Ovary (tissue), 9 donors: ENCODE data around the gene MBP. TPM values are rescaled to one million over a fixed set of nuclear protein-coding genes. Genes with fewer than 3 reads are reported as not detected.

ENCODE experiments used
- DNase-seq, 5 donors: peaks; one replicate each; pipeline ENCODE4 v3.0.0-alpha.2; 2019 to 2020
- H3K27ac ChIP-seq, 2 donors: fragments of 200-600 bp; one replicate each; pipeline versions ENCODE4 v1.5.1 to v1.8.0; 2019 to 2022
- H3K27me3 ChIP-seq: fragments of 200-600 bp; one replicate; pipeline ENCODE4 v1.8.0; 2022
- H3K36me3 ChIP-seq: fragments of 200-600 bp; sonication (generic); one replicate; pipeline ENCODE4 v1.5.1; 2019
- H3K4me1 ChIP-seq: one replicate; pipeline ENCODE4 v1.8.1; 2013; ENCODE audit warnings: mild to moderate bottlenecking, moderate library complexity; ENCODE audit not compliant: insufficient read depth
- H3K4me3 ChIP-seq: fragments of 200-600 bp; sonication (generic); one replicate; pipeline ENCODE4 v1.5.1; 2017
- H3K9me3 ChIP-seq, 2 donors: fragments of 200-600 bp in 1 of 2; sonication (generic) in 1 of 2; one replicate each; pipeline versions ENCODE4 v1.5.1 to v1.8.1; 2013 to 2019; ENCODE audit warnings: mild to moderate bottlenecking in 1 of 2, moderate library complexity in 1 of 2
- CTCF ChIP-seq, 3 donors: fragments of 450-650 bp in 2 of 3; fragments of 200-600 bp in 1 of 3; IDR thresholded peaks; one replicate each; pipeline versions ENCODE4 v1.5.1 to v1.8.0; 2016 to 2022; ENCODE audit warnings: antibody characterized with exemption in 3 of 3, mild to moderate bottlenecking in 1 of 3
- EP300 ChIP-seq: sonication (generic); formaldehyde crosslinking; IDR thresholded peaks from one replicate; pipeline ENCODE4 v1.6.1; 2017; ENCODE audit warnings: antibody characterized with exemption
- POLR2A ChIP-seq: fragments of 450-650 bp; IDR thresholded peaks from one replicate; pipeline ENCODE4 v1.6.1; 2017; ENCODE audit warnings: antibody characterized with exemption, mild to moderate bottlenecking, moderate library complexity
- WGBS, 3 donors: extraction: QIAGEN DNeasy Blood & Tissue Kit in 1 of 3; methylation state at CpG; one replicate each; pipeline versions ENCODE4 v1.1.5 to v1.1.7; 2013 to 2017; 5-methylcytosine and 5-hydroxymethylcytosine counted together
- intact Hi-C, 4 donors: fragments of 100-400 bp; cut with DNase I; formaldehyde crosslinking; loops; one replicate each; pipeline versions ENCODE4 v1.11.0 to v1.15.1; 2022 to 2023
- polyA plus RNA-seq, 2 donors: library from polyadenylated mRNA; stranded (reverse); fragments of 200-250 nt in 1 of 2; fragments of 350-450 nt in 1 of 2; fragmentation: Illumina TruSeq in 1 of 2; extraction: RNeasy Lipid Tissue Mini Kit (QIAGEN cat#74804) in 1 of 2; gene quantifications; one replicate each; pipeline ENCODE4 v1.2.3, GENCODE V29; 2013 to 2014
- total RNA-seq, 7 donors: library from RNA; depleted of rRNA in 2 of 7; stranded (reverse); fragments of >200 nt in 2 of 7; fragmentation: NEBNext Ultra II Directional in 3 of 7; extraction: Animal tissue kit (Norgen Biotek cat#: 25700) in 3 of 7; gene quantifications; one replicate each; pipeline versions ENCODE4 v1.1.0 to v1.2.4, GENCODE V29; 2016 to 2023
- donor health status: DM: no; HTN: no; CAD: no; lungs with moderate emphysema.
- donor health status: DM: no; HTN: no; CAD: no.
- donor health status: Bipolar disorder and iron deficiency.
- donor health status: DM: yes; HTN: yes; CAD: no.
- donor health status: DM: no; HTN: no; CAD: no.
- donor health status: DM: yes; HTN: yes; CAD: no.

The MBP gene
- total and polyA plus RNA-seq, 9 donors = 7.1 to 38.2 (median 23.2) TPM

GRCh38 chr18:77112747-77113092 lies 19.9 kb downstream of the MBP start:
- WGBS, 3 donors = 89% methylated on average over 7 of the region's 7 CpGs
- no peak overlapping the region for H3K27ac ChIP-seq
- no peak for DNase-seq
- H3K4me1 ChIP-seq = peaks cover 26% of the 10 kb centered on the region
- H3K9me3 ChIP-seq = no peaks in the 10 kb centered on the region
- TF ChIP-seq CTCF (IDR thresholded peaks at IDR 0.05) (no peak), POLR2A (no peak), EP300 (no peak)
- no peak overlapping the region for H3K4me3 ChIP-seq
- intact Hi-C loops = no loop called here
- no peaks in the 10 kb centered on the region for H3K27me3 ChIP-seq
- no peaks in the 10 kb centered on the region for H3K36me3 ChIP-seq

- peaks cover 30% of the 10 kb centered on the region for H3K4me1 ChIP-seq
- H3K4me3 ChIP-seq = no peak overlapping the region
- DNase-seq = no peak
- WGBS, 3 donors = 83 to 86% (median 85%) methylated on average over 43 of the region's 43 CpGs
- intact Hi-C loops = no loop called here
- H3K27ac ChIP-seq = no peak overlapping the region
- no peaks in the 10 kb centered on the region for H3K27me3 ChIP-seq
- no peak for TF ChIP-seq EP300
- TF ChIP-seq CTCF (IDR thresholded peaks at IDR 0.05) = no peak
- no peak for TF ChIP-seq POLR2A
- H3K9me3 ChIP-seq = no peaks in the 10 kb centered on the region
- H3K36me3 ChIP-seq = no peaks in the 10 kb centered on the region
These were observed 20.4 kb downstream of the MBP start for GRCh38 chr18:77111951-77112746.

GRCh38 chr18:77111449-77111848 lies 21.1 kb downstream of the MBP start:
- WGBS, 3 donors = 79 to 81% (median 80%) methylated on average over 11 of the region's 11 CpGs
- Histone ChIP-seq H3K27ac (no peak overlapping the region), H3K27me3 (no peaks in the 10 kb centered on the region), H3K9me3 (no peaks in the 10 kb centered on the region), H3K4me3 (no peak overlapping the region), H3K36me3 (no peaks in the 10 kb centered on the region), H3K4me1 (peaks cover 30% of the 10 kb centered on the region)
- intact Hi-C loops = no loop called here
- no peak for TF ChIP-seq CTCF (IDR thresholded peaks at IDR 0.05)
- no peak for TF ChIP-seq POLR2A
- no peak for TF ChIP-seq EP300
- DNase-seq = no peak

- Histone ChIP-seq H3K4me1 (peaks cover 30% of the 10 kb centered on the region), H3K27me3 (no peaks in the 10 kb centered on the region), H3K27ac (no peak overlapping the region), H3K36me3 (no peaks in the 10 kb centered on the region), H3K4me3 (no peak overlapping the region), H3K9me3 (no peaks in the 10 kb centered on the region)
- TF ChIP-seq EP300 = no peak
- TF ChIP-seq POLR2A = no peak
- TF ChIP-seq CTCF (IDR thresholded peaks at IDR 0.05) = no peak
- 94 to 97% (median 97%) methylated on average over 14 of the region's 14 CpGs for WGBS, 3 donors
- intact Hi-C loops = no loop called here
- DNase-seq = no peak
These were observed 21.6 kb downstream of the MBP start for GRCh38 chr18:77110936-77111335.
